ENCODE results near the gene KLF6.

The KLF6 gene

GRCh38 chr10:3758491-3758970 lies 26.5 kb downstream of the KLF6 start:
- Histone ChIP-seq H3K36me3 (ENCODE audit: control insufficient read depth in 2 of 2, insufficient read depth in 1 of 2, low read length in 2 of 2) (no peaks in the 10 kb centered on the region), H3K4me3 (ENCODE audit: low read depth, low read length) (no peak overlapping the region), H3K27ac (ENCODE audit: extremely low read depth, low read depth, low read length) (no peak overlapping the region), H3K4me1 (ENCODE audit: control insufficient read depth, insufficient read depth, low read length) (no peaks in the 10 kb centered on the region), H3K9me3 (ENCODE audit: control insufficient read depth, insufficient read depth, low read depth, low read length) (no peaks in the 10 kb centered on the region)
- ChIA-PET CTCF (interaction anchor here (0.6 to 1.0 kb wide), 2 partner anchors 494 to 1009 kb away, joined by 3 read pairs; no protein-coding TSS in a partner anchor), POLR2A (no interaction called here)
- TF ChIP-seq ZFP3 (tag by site-specific recombination; IDR thresholded peaks at IDR 0.05; ENCODE audit: low read depth) (no peak), BCL6B (tag by site-specific recombination; IDR thresholded peaks at IDR 0.05) (no peak), ZNF157 (tag by site-specific recombination; IDR thresholded peaks at IDR 0.05) (no peak), WT1 (tag by site-specific recombination; IDR thresholded peaks at IDR 0.05) (no peak), KLF9 (tag by site-specific recombination; IDR thresholded peaks at IDR 0.05; ENCODE audit: low read depth) (no peak), ZNF704 (tag by site-specific recombination; IDR thresholded peaks at IDR 0.05) (no peak), ZNF433 (tag by site-specific recombination; IDR thresholded peaks at IDR 0.05; ENCODE audit: low read depth) (no peak), PRDM1 (tag by site-specific recombination; IDR thresholded peaks at IDR 0.05) (no peak), ZFP41 (tag by site-specific recombination; IDR thresholded peaks at IDR 0.05; ENCODE audit: borderline replicate concordance) (no peak), ZBTB1 (tag by site-specific recombination; IDR thresholded peaks at IDR 0.05) (no peak), PRDM4 (tag by site-specific recombination; IDR thresholded peaks at IDR 0.05) (no peak), ZNF664 (tag by site-specific recombination; IDR thresholded peaks at IDR 0.05) (no peak), ZNF777 (tag by site-specific recombination; IDR thresholded peaks at IDR 0.05; ENCODE audit: borderline replicate concordance) (no peak)

GRCh38 chr10:3757638-3758490 lies 27.1 kb downstream of the KLF6 start:
- POLR2A ChIA-PET = no interaction called here
- H3K4me1 ChIP-seq (ENCODE audit: control insufficient read depth, insufficient read depth, low read length) = no peaks in the 10 kb centered on the region
- no peak overlapping the region for H3K4me3 ChIP-seq (ENCODE audit: low read depth, low read length)
- CTCF ChIA-PET = interaction anchor here (0.6 to 1.0 kb wide), 3 partner anchors 202 to 1009 kb away, joined by 3 read pairs; no protein-coding TSS in a partner anchor
- no peaks in the 10 kb centered on the region for H3K9me3 ChIP-seq (ENCODE audit: control insufficient read depth, insufficient read depth, low read depth, low read length)
- no peak overlapping the region; the same call in 1 of the 2 replicates for H3K27ac ChIP-seq (ENCODE audit: extremely low read depth, low read depth, low read length)
- no peaks in the 10 kb centered on the region for H3K36me3 ChIP-seq (ENCODE audit: control insufficient read depth in 2 of 2, insufficient read depth in 1 of 2, low read length in 2 of 2)
- TF ChIP-seq ZNF510 (tag by site-specific recombination; IDR thresholded peaks at IDR 0.05; ENCODE audit: insufficient replicate concordance) (no peak), ZNF621 (tag by site-specific recombination; IDR thresholded peaks at IDR 0.05) (no peak), ZNF37A (tag by site-specific recombination; IDR thresholded peaks at IDR 0.05) (no peak), ZBTB49 (tag by site-specific recombination; IDR thresholded peaks at IDR 0.05; ENCODE audit: low read depth) (no peak), ZNF707 (tag by site-specific recombination; IDR thresholded peaks at IDR 0.05) (no peak), ZNF214 (tag by site-specific recombination; IDR thresholded peaks at IDR 0.05; ENCODE audit: borderline replicate concordance) (no peak), ZFP41 (tag by site-specific recombination; IDR thresholded peaks at IDR 0.05; ENCODE audit: borderline replicate concordance) (no peak), ZNF155 (tag by site-specific recombination; IDR thresholded peaks at IDR 0.05) (no peak), ZNF221 (tag by site-specific recombination; IDR thresholded peaks at IDR 0.05; ENCODE audit: borderline replicate concordance) (no peak), HIC1 (tag by site-specific recombination; IDR thresholded peaks at IDR 0.05) (no peak), ZNF169 (tag by site-specific recombination; IDR thresholded peaks at IDR 0.05) (no peak), HOXA7 (CRISPR knock-in tag; IDR thresholded peaks at IDR 0.05; ENCODE audit: borderline replicate concordance) (no peak)
